Measurements from ENCODE around the gene SENP5. TPM values are rescaled to one million over a fixed set of nuclear protein-coding genes. Genes with fewer than 3 reads are reported as not detected.

Gene SENP5
- total RNA-seq, 2 donors from 2014 or later: 13.2 to 46.8 TPM

GRCh38 chr3:196967412-196968232 lies 99.9 kb downstream of the SENP5 start:
- no peaks in the 10 kb centered on the region for H3K36me3 ChIP-seq (replicated peaks in 1 of 2; ENCODE audit: insufficient read depth in 1 of 2, low read depth in 2 of 2)
- ATAC-seq: no peak
- no peaks in the 10 kb centered on the region for H3K9me3 ChIP-seq
- TF ChIP-seq CTCF (IDR thresholded peaks at IDR 0.05): no peak
- no peak for TF ChIP-seq POLR2A (IDR thresholded peaks at IDR 0.05)
- H3K4me1 ChIP-seq: peaks cover 17% of the 10 kb centered on the region
- DNase-seq: no peak
- H3K27ac ChIP-seq: no peak overlapping the region
- 67 to 85% methylated on average over 29 to 35 of the region's 35 CpGs for WGBS, 2 donors
- intact Hi-C loops (cut with DNase I): no loop called here
- H3K4me3 ChIP-seq: peak overlapping the region; percentile 51 to 76
- H3K27me3 ChIP-seq: no peaks in the 10 kb centered on the region

GRCh38 chr3:196968233-196969133 lies 100.8 kb downstream of the SENP5 start, which contains the start of gene PIGZ:
TSS of gene PIGZ (minus strand) at chr3:196968833. CDS start at chr3:196952031, 16,802 bp downstream.
- DNase-seq: peak in 3 of 4 donors; percentile 36 to 58 (median 47)
- H3K27me3 ChIP-seq: no peaks in the 10 kb centered on the region
- H3K27ac ChIP-seq: peak within 1 kb of the TSS in 3 of 4 donors; percentile 34 to 71 (median 40)
- peak; percentile 82 for ATAC-seq
- H3K9me3 ChIP-seq: no peaks in the 10 kb centered on the region
- peaks cover 17% of the 10 kb centered on the region for H3K4me1 ChIP-seq
- no peaks in the 10 kb centered on the region for H3K36me3 ChIP-seq (replicated peaks in 1 of 2; ENCODE audit: insufficient read depth in 1 of 2, low read depth in 2 of 2)
- H3K4me3 ChIP-seq: peak within 1 kb of the TSS; percentile 56 to 76
- TF ChIP-seq POLR2A (IDR thresholded peaks at IDR 0.05): no peak
- no peak for TF ChIP-seq CTCF (IDR thresholded peaks at IDR 0.05)
- WGBS, 2 donors: 2% methylated on average over 89 of the region's 98 CpGs; no CpG with 5 or more reads in 1 of the 2 donors
- intact Hi-C loops (cut with DNase I): no loop called here

- Histone ChIP-seq H3K27ac (peak overlapping the region in 3 of 4 donors; percentile 34 to 71 (median 40)), H3K27me3 (no peaks in the 10 kb centered on the region), H3K9me3 (no peaks in the 10 kb centered on the region), H3K4me1 (peaks cover 17% of the 10 kb centered on the region), H3K4me3 (peak overlapping the region; percentile 56 to 65), H3K36me3 (replicated peaks in 1 of 2; ENCODE audit: insufficient read depth in 1 of 2, low read depth in 2 of 2) (no peaks in the 10 kb centered on the region)
- intact Hi-C loops (cut with DNase I): no loop called here
- ATAC-seq: peak; percentile 36
- TF ChIP-seq CTCF (IDR thresholded peaks at IDR 0.05) (no peak), POLR2A (IDR thresholded peaks at IDR 0.05) (no peak)
- DNase-seq: peak in 1 of 4 donors; percentile 22
- 0% methylated on average over 61 of the region's 72 CpGs; no CpG with 5 or more reads in 1 of the 2 donors for WGBS, 2 donors
These were observed 101.5 kb downstream of the SENP5 start for GRCh38 chr3:196969134-196969659.

- DNase-seq: peak; percentile 43 to 68 (median 62)
- 8 to 20% methylated on average over 37 to 74 of the region's 100 CpGs for WGBS, 2 donors
- H3K4me3 ChIP-seq: peak overlapping the region; percentile 56 to 65
- H3K4me1 ChIP-seq: peaks cover 17% of the 10 kb centered on the region
- H3K27me3 ChIP-seq: no peaks in the 10 kb centered on the region
- peak; percentile 16 to 98 (median 89) for TF ChIP-seq CTCF (IDR thresholded peaks at IDR 0.05)
- no peak for TF ChIP-seq POLR2A (IDR thresholded peaks at IDR 0.05)
- peak; percentile 86 for ATAC-seq
- no peaks in the 10 kb centered on the region for H3K36me3 ChIP-seq (replicated peaks in 1 of 2; ENCODE audit: insufficient read depth in 1 of 2, low read depth in 2 of 2)
- intact Hi-C loops (cut with DNase I): no loop called here
- H3K27ac ChIP-seq: peak overlapping the region in 3 of 4 donors; percentile 34 to 71 (median 40)
- H3K9me3 ChIP-seq: no peaks in the 10 kb centered on the region
These were observed 102.2 kb downstream of the SENP5 start for GRCh38 chr3:196969660-196970546.
